ENCODE measurements around the gene SLC66A3.

The SLC66A3 gene

GRCh38 chr2:11220445-11220844 is 65.2 kb downstream of the SLC66A3 start:
- FAIRE-seq = no peak

GRCh38 chr2:11222845-11223244 is 67.6 kb downstream of the SLC66A3 start:
- no peak for FAIRE-seq

GRCh38 chr2:11224887-11225286 is 69.6 kb downstream of the SLC66A3 start:
- FAIRE-seq = no peak

- FAIRE-seq = no peak
Measured at GRCh38 chr2:11227595-11227994, 72.3 kb downstream of the SLC66A3 start.
